SU-DHL-6 (cell line): Measurements from ENCODE around the gene RALY.

Source experiments
- CTCF ChIP-seq: fragments of 200-600 bp; sonication (generic); IDR thresholded peaks from one replicate; pipeline ENCODE4 v1.5.1; 2017; ENCODE audit warnings: antibody characterized with exemption, mild to moderate bottlenecking, low read length, moderate library complexity; ENCODE audit not compliant: insufficient read depth, poor library complexity, severe bottlenecking
- EZH2phosphoT487 ChIP-seq: fragments of 200-600 bp; sonication (generic), shearing (Covaris generic); conservative IDR thresholded peaks from 2 replicates; pipeline ENCODE4 v1.6.1; 2018; ENCODE audit warnings: mild to moderate bottlenecking, antibody characterized with exemption, low read length, moderate library complexity, mixed read lengths

- TF ChIP-seq CTCF (peak; percentile 48), EZH2phosphoT487 (no peak)
Observed at GRCh38 chr20:34129518-34130162, 135.9 kb downstream of the RALY start.
